Astrocyte (in vitro differentiated cells and primary cell): ENCODE measurements around the gene TENT4A. TPM values are rescaled to one million over a fixed set of nuclear protein-coding genes. Genes with fewer than 3 reads are reported as not detected.
A peak's percentile ranks its signal among the peaks of the same experiment; 100 is the strongest.

Source experiments
- DNase-seq: peaks from one replicate; pipeline ENCODE4 v3.0.0-alpha.2; 2010; ENCODE audit warnings: low read depth
- FAIRE-seq: peaks from 2 replicates; lab custom pipeline; 2011; peaks lifted over from hg19 to GRCh38; lab: Jason Lieb, UNC
- H2AFZ ChIP-seq: 2 replicates; pipeline ENCODE4 v1.6.0; 2012; ENCODE audit warnings: low read depth, low read length, inconsistent platforms
- H3K27ac ChIP-seq: 2 replicates; pipeline ENCODE4 v1.5.1; 2011; ENCODE audit warnings: low read depth, low read length, inconsistent platforms
- H3K27me3 ChIP-seq: 2 replicates; pipeline ENCODE4 v1.6.0; 2011; ENCODE audit warnings: low read length, inconsistent platforms; ENCODE audit not compliant: insufficient read depth
- H3K36me3 ChIP-seq: 2 replicates; pipeline ENCODE4 v1.5.1; 2011; ENCODE audit warnings: low read length, inconsistent platforms; ENCODE audit not compliant: insufficient read depth
- H3K4me1 ChIP-seq: 2 replicates; pipeline ENCODE4 v1.5.1; 2011; ENCODE audit warnings: low read length, inconsistent platforms; ENCODE audit not compliant: insufficient read depth
- H3K4me2 ChIP-seq: 2 replicates; pipeline ENCODE4 v1.6.0; 2012; ENCODE audit warnings: low read length, inconsistent platforms
- H3K4me3 ChIP-seq: 2 replicates; pipeline ENCODE4 v1.5.1; 2011; ENCODE audit warnings: low read depth, mild to moderate bottlenecking, low read length, inconsistent platforms; ENCODE audit not compliant: insufficient read depth
- H3K79me2 ChIP-seq: 2 replicates; pipeline ENCODE4 v1.6.0; 2012; ENCODE audit warnings: mild to moderate bottlenecking, low read length, inconsistent platforms; ENCODE audit not compliant: insufficient read depth
- H3K9ac ChIP-seq: 2 replicates; pipeline ENCODE4 v1.6.0; 2012; ENCODE audit warnings: mild to moderate bottlenecking, low read length, inconsistent platforms
- H3K9me3 ChIP-seq: 2 replicates; pipeline ENCODE4 v1.5.1; 2012; ENCODE audit warnings: low read depth, mild to moderate bottlenecking, low read length, inconsistent platforms; ENCODE audit not compliant: insufficient read depth
- H4K20me1 ChIP-seq: 2 replicates; pipeline ENCODE4 v1.6.0; 2012; ENCODE audit warnings: low read length, inconsistent platforms; ENCODE audit not compliant: insufficient read depth
- H3K27ac Mint-ChIP-seq: one replicate; pipeline ENCODE4 v1.8.0; 2021; ENCODE audit warnings: mild to moderate bottlenecking, mixed read lengths; ENCODE audit not compliant: unreplicated experiment
- H3K27me3 Mint-ChIP-seq: one replicate; pipeline ENCODE4 v1.8.0; 2021; ENCODE audit warnings: low read depth, mixed read lengths; ENCODE audit not compliant: unreplicated experiment
- H3K36me3 Mint-ChIP-seq: one replicate; pipeline ENCODE4 v1.8.0; 2021; ENCODE audit warnings: low read depth, mixed read lengths; ENCODE audit not compliant: unreplicated experiment
- H3K4me1 Mint-ChIP-seq: one replicate; pipeline ENCODE4 v1.8.0; 2021; ENCODE audit warnings: low read depth, mixed read lengths; ENCODE audit not compliant: unreplicated experiment
- H3K4me3 Mint-ChIP-seq: one replicate; pipeline ENCODE4 v1.8.0; 2021; ENCODE audit warnings: mild to moderate bottlenecking, moderate library complexity, mixed read lengths; ENCODE audit not compliant: unreplicated experiment
- H3K9me3 Mint-ChIP-seq: one replicate; pipeline ENCODE4 v1.8.0; 2021; ENCODE audit warnings: mild to moderate bottlenecking, mixed read lengths; ENCODE audit not compliant: unreplicated experiment
- EZH2 ChIP-seq: IDR thresholded peaks from 2 replicates; pipeline ENCODE4 v1.6.1; 2012; ENCODE audit warnings: mild to moderate bottlenecking, low read length, inconsistent platforms; ENCODE audit not compliant: insufficient read depth
- total RNA-seq: library from RNA; stranded (reverse); gene quantifications from 2 replicates; pipeline ENCODE4 v1.2.1, GENCODE V29; 2021
- TF ChIP-seq, protein P1 (sequence below): IDR thresholded peaks from 2 replicates; pipeline ENCODE4 v1.5.1; 2011; ENCODE audit warnings: low read depth, mild to moderate bottlenecking, inconsistent platforms, low read length, moderate library complexity; ENCODE audit not compliant: insufficient read depth

The TENT4A gene
- total RNA-seq, 1 donor from 2014 or later: 18.8 TPM

DNA sequence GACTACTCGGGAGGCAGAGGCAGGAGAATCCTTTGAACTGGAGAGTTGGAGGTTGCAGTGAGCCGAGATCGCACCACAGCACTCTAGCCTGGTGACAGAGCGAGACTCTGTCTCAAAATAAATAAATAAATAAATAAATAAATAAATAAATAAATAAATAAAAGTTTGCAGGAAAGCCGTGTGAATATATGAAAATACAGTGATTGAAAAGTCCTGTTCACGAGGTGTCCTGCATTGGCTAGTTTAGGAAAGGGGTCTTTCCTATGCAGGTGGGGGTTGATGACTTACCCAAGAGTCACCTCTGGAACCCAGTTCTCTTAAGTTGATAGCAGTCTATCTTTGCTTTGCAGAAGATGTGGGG is 7.3 kb downstream of the TENT4A start:
- H3K36me3 Mint-ChIP-seq: peaks cover 12% of the 10 kb centered on the region
- H3K9me3 Mint-ChIP-seq: peaks cover 3% of the 10 kb centered on the region
- H3K27me3 ChIP-seq: no peaks in the 10 kb centered on the region
- H3K79me2 ChIP-seq: peaks cover 98% of the 10 kb centered on the region
- H3K27me3 Mint-ChIP-seq: no peaks in the 10 kb centered on the region
- TF ChIP-seq EZH2: no peak
- TF ChIP-seq, protein P1, sequence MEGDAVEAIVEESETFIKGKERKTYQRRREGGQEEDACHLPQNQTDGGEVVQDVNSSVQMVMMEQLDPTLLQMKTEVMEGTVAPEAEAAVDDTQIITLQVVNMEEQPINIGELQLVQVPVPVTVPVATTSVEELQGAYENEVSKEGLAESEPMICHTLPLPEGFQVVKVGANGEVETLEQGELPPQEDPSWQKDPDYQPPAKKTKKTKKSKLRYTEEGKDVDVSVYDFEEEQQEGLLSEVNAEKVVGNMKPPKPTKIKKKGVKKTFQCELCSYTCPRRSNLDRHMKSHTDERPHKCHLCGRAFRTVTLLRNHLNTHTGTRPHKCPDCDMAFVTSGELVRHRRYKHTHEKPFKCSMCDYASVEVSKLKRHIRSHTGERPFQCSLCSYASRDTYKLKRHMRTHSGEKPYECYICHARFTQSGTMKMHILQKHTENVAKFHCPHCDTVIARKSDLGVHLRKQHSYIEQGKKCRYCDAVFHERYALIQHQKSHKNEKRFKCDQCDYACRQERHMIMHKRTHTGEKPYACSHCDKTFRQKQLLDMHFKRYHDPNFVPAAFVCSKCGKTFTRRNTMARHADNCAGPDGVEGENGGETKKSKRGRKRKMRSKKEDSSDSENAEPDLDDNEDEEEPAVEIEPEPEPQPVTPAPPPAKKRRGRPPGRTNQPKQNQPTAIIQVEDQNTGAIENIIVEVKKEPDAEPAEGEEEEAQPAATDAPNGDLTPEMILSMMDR: no peak
- H3K27ac Mint-ChIP-seq: no peak overlapping the region
- no peak overlapping the region for H3K4me2 ChIP-seq
- H3K4me3 ChIP-seq: no peak overlapping the region
- H3K4me1 Mint-ChIP-seq: peaks cover 53% of the 10 kb centered on the region
- H3K27ac ChIP-seq: no peak overlapping the region
- H3K4me3 Mint-ChIP-seq: no peak overlapping the region
- H3K9me3 ChIP-seq: no peaks in the 10 kb centered on the region
- peaks cover 96% of the 10 kb centered on the region for H4K20me1 ChIP-seq
- H3K4me1 ChIP-seq: peaks cover 24% of the 10 kb centered on the region
- DNase-seq: no peak
- H3K9ac ChIP-seq: no peak overlapping the region
- no peaks in the 10 kb centered on the region for H3K36me3 ChIP-seq
- no peak overlapping the region for H2AFZ ChIP-seq
- FAIRE-seq: no peak

DNA sequence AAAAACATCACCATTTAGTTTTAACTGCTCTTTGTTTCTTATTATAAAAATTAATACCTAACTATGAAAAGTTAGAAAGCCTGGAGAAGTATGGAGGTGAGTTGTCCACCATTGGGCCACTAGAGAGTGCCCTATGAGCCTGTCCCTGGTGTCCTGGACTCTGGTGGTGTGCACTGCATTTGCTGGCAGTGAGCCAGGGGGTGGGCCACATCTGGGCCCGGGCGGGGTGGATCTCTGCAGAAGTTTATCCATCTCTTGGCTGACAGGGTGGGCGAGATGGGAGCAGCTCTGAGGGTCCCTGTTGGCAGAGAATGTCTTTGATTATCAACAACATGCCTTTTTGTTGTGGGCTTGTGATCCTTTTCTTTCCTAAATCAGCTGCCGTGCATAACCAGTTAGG is 8.2 kb downstream of the TENT4A start:
- H3K27ac ChIP-seq: no peak overlapping the region
- no peaks in the 10 kb centered on the region for H3K36me3 ChIP-seq
- H3K27me3 ChIP-seq: no peaks in the 10 kb centered on the region
- H3K9ac ChIP-seq: no peak overlapping the region
- Mint-ChIP-seq H3K4me3 (no peak overlapping the region), H3K27me3 (no peaks in the 10 kb centered on the region), H3K9me3 (peaks cover 3% of the 10 kb centered on the region), H3K4me1 (peaks cover 53% of the 10 kb centered on the region), H3K27ac (no peak overlapping the region), H3K36me3 (peaks cover 11% of the 10 kb centered on the region)
- no peaks in the 10 kb centered on the region for H3K9me3 ChIP-seq
- peaks cover 15% of the 10 kb centered on the region for H3K4me1 ChIP-seq
- DNase-seq (no peak), FAIRE-seq (no peak)
- peaks cover 96% of the 10 kb centered on the region for H4K20me1 ChIP-seq
- TF ChIP-seq, protein P1: no peak
- TF ChIP-seq EZH2: no peak
- no peak overlapping the region for H2AFZ ChIP-seq
- peaks cover 98% of the 10 kb centered on the region for H3K79me2 ChIP-seq
- H3K4me3 ChIP-seq: no peak overlapping the region
- H3K4me2 ChIP-seq: peak overlapping the region; percentile 54

DNA sequence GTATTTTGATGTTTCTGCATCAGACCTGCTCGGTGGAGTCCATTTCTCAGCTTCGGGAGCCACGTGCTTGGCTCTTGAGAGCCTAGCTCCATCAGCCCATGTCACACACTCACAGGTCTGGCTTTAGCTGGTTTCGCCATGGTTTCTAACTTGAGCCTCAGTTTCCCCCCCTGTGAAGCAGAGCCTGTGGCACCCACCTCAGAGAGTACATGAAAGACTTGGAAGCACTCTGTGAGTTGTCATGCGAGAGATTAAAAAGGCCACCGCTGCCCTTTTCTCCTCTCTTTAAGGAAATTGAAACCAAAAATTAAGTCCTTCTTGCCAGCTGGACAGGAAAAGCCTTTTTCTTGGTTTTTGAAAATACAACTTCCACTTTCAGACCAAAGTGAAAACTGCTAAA is 8.8 kb downstream of the TENT4A start:
- H3K4me1 Mint-ChIP-seq: peaks cover 48% of the 10 kb centered on the region
- Histone ChIP-seq H3K79me2 (peaks cover 98% of the 10 kb centered on the region), H3K4me2 (peak overlapping the region; percentile 54), H3K4me3 (no peak overlapping the region), H3K36me3 (no peaks in the 10 kb centered on the region), H3K4me1 (peaks cover 15% of the 10 kb centered on the region), H2AFZ (no peak overlapping the region), H3K9ac (no peak overlapping the region), H4K20me1 (peaks cover 96% of the 10 kb centered on the region), H3K9me3 (no peaks in the 10 kb centered on the region), H3K27me3 (no peaks in the 10 kb centered on the region), H3K27ac (no peak overlapping the region)
- no peak for DNase-seq
- TF ChIP-seq, protein P1: no peak
- no peak for TF ChIP-seq EZH2
- FAIRE-seq: no peak
- H3K9me3 Mint-ChIP-seq: peaks cover 3% of the 10 kb centered on the region
- peaks cover 15% of the 10 kb centered on the region for H3K36me3 Mint-ChIP-seq
- H3K27me3 Mint-ChIP-seq: no peaks in the 10 kb centered on the region
- no peak overlapping the region for H3K27ac Mint-ChIP-seq
- no peak overlapping the region for H3K4me3 Mint-ChIP-seq
